ENCODE measurements around the gene SH3RF3. TPM values are rescaled to one million over a fixed set of nuclear protein-coding genes. Genes with fewer than 3 reads are reported as not detected.

The SH3RF3 gene
- total and polyA plus RNA-seq, 9 of the 15 experiments (the other 6 are each of a cell fraction or from before 2014, with no cell fraction given), result 0.02 TPM; not detected in 8

- TF ChIP-seq ZBTB2 (IDR thresholded peaks at IDR 0.05), result no peak
- TF ChIP-seq CHD4 (IDR thresholded peaks at IDR 0.05; ENCODE audit: insufficient read depth, insufficient replicate concordance, low read depth, low read length, poor library complexity, severe bottlenecking), result no peak
- TF ChIP-seq ARID3B (CRISPR knock-in tag; IDR thresholded peaks at IDR 0.05; ENCODE audit: borderline replicate concordance), result no peak
Observed at GRCh38 chr2:109155553-109156451, 26.8 kb downstream of the SH3RF3 start (continued).

GRCh38 chr2:109157563-109158105, 28.6 kb downstream of the SH3RF3 start:
- no peaks in the 10 kb centered on the region for H3K36me3 ChIP-seq (ENCODE audit: control insufficient read depth, insufficient read depth, low read length)
- H3K9me3 ChIP-seq (replicated peaks; ENCODE audit: control insufficient read depth, insufficient read depth, low read depth, low read length), result no peaks in the 10 kb centered on the region
- peaks cover 6 to 45% of the 10 kb centered on the region in 2 experiments; a peak in 4 of 5 replicates for H3K27me3 ChIP-seq (ENCODE audit: control insufficient read depth in 2 of 2, insufficient read depth in 2 of 2, low read length in 2 of 2)
- no peak overlapping the region for H3K4me2 ChIP-seq (ENCODE audit: insufficient read depth, low read length)
- intact Hi-C loops (cut with micrococcal nuclease) (no loop called here), in situ Hi-C loops (cut with MboI) (no loop called here)
- ChIA-PET POLR2A (no interaction called here), CTCF (ENCODE audit: low intra/inter-chr PET ratio) (no interaction called here)
- H3K9ac ChIP-seq (ENCODE audit: insufficient read depth in 1 of 2, low read depth in 2 of 2, low read length in 2 of 2), result no peak overlapping the region
- H4K20me1 ChIP-seq (replicated peaks; ENCODE audit: control insufficient read depth, insufficient read depth, low read length), result peaks cover 4% of the 10 kb centered on the region; the same call in 1 of the 2 replicates
- H3K79me2 ChIP-seq (ENCODE audit: control insufficient read depth, insufficient read depth, low read length), result no peaks in the 10 kb centered on the region
- no TSS peak for BruUV-seq (replicated peaks)
- no peak overlapping the region for H3K27ac ChIP-seq (ENCODE audit: extremely low read depth, low read depth, low read length)
- ATAC-seq (no peak), FAIRE-seq (no peak), DNase-seq (ENCODE audit: extremely low read depth in 1 of 4, low spot score in 3 of 4) (no peak)
- H3K4me3 ChIP-seq, result no peak overlapping the region
- no peaks in the 10 kb centered on the region for H3K4me1 ChIP-seq (replicated peaks in 1 of 2; ENCODE audit: control insufficient read depth in 2 of 2, insufficient read depth in 2 of 2, low read length in 2 of 2)
- H2AFZ ChIP-seq (ENCODE audit: low read depth, low read length), result no peak overlapping the region
- no peaks in the 10 kb centered on the region for H3K9me1 ChIP-seq (ENCODE audit: control insufficient read depth, insufficient read depth, low read length)
- TF ChIP-seq CAMTA2 (CRISPR knock-in tag; conservative IDR thresholded peaks at IDR 0.05) (no peak), HDGF (IDR thresholded peaks at IDR 0.05) (no peak), TEAD2 (tag; IDR thresholded peaks at IDR 0.05) (no peak), TCF7L2 (IDR thresholded peaks at IDR 0.05; ENCODE audit: low read depth, low read length) (no peak), HOXB6 (CRISPR knock-in tag; IDR thresholded peaks at IDR 0.05; ENCODE audit: borderline replicate concordance) (no peak), BMI1 (IDR thresholded peaks at IDR 0.05; ENCODE audit: low read length) (no peak), ETV5 (CRISPR knock-in tag; IDR thresholded peaks at IDR 0.05; ENCODE audit: low read depth) (no peak), ATF7 (IDR thresholded peaks at IDR 0.05) (no peak), ZNF140 (CRISPR knock-in tag; IDR thresholded peaks at IDR 0.05) (no peak)
- WGBS (ENCODE audit: insufficient coverage, low coverage, missing lambda C conversion rate), result 0% methylated on average over 5 of the region's 5 CpGs
